Activated gamma-delta T cell treated with Interleukin-2 at 50 U/mL for 16 hours (primary cell): ENCODE measurements around the gene RHBDL1.

ENCODE experiments used
- DNase-seq: peaks from one replicate; pipeline ENCODE4 v3.0.0-alpha.2; 2020

The RHBDL1 gene

GRCh38 chr16:721765-722540, 46.5 kb downstream of the RHBDL1 start:
- DNase-seq = peak; percentile 35

- no peak for DNase-seq
Measured at GRCh38 chr16:722835-723633, 47.6 kb downstream of the RHBDL1 start.

- no peak for DNase-seq
Measured at GRCh38 chr16:723695-724094, 48.2 kb downstream of the RHBDL1 start.

GRCh38 chr16:724188-725040, 48.9 kb downstream of the RHBDL1 start:
- DNase-seq = no peak

- DNase-seq = no peak
Measured at GRCh38 chr16:725041-725376, 49.5 kb downstream of the RHBDL1 start.

- no peak for DNase-seq
Measured at GRCh38 chr16:725463-726187, 50.2 kb downstream of the RHBDL1 start.

- no peak for DNase-seq
Measured at GRCh38 chr16:726188-726437, 50.6 kb downstream of the RHBDL1 start.

- DNase-seq = peak; percentile 63
Measured at GRCh38 chr16:726438-727290, 51.2 kb downstream of the RHBDL1 start, which contains the start of the genes CCDC78 and HAGHL. Gene CCDC78 (minus strand): TSS chr16:726443. CDS start chr16:726367, 76 bp downstream. Gene HAGHL (plus strand): TSS chr16:727106. CDS start chr16:727510, 404 bp downstream.

- peak; percentile 41 for DNase-seq
Measured at GRCh38 chr16:727291-727977, 52.0 kb downstream of the RHBDL1 start.
